Transverse colon (tissue), 4 donors: Measurements from ENCODE around the gene BBS4.

Experiments
- CTCF ChIP-seq, 5 experiments: fragments of 200-600 bp in 3 of 5; fragments of 450-650 bp in 2 of 5; sonication (generic) in 3 of 5; IDR thresholded peaks; 1 replicate in 2 of 5; 2 replicates in 3 of 5; pipeline ENCODE4 v1.5.1; 2016 to 2017; ENCODE audit warnings: antibody characterized with exemption in 5 of 5, inconsistent platforms in 3 of 5, mild to moderate bottlenecking in 2 of 5, moderate library complexity in 1 of 5
- POLR2A ChIP-seq: fragments of 450-650 bp; IDR thresholded peaks from one replicate; pipeline ENCODE4 v1.6.1; 2016; ENCODE audit warnings: antibody characterized with exemption, mild to moderate bottlenecking, moderate library complexity
- POLR2AphosphoS5 ChIP-seq, 3 donors: sonication (generic); formaldehyde crosslinking; IDR thresholded peaks; one replicate each; pipeline ENCODE4 v1.6.1; 2016; ENCODE audit warnings: antibody characterized with exemption in 3 of 3

DNA sequence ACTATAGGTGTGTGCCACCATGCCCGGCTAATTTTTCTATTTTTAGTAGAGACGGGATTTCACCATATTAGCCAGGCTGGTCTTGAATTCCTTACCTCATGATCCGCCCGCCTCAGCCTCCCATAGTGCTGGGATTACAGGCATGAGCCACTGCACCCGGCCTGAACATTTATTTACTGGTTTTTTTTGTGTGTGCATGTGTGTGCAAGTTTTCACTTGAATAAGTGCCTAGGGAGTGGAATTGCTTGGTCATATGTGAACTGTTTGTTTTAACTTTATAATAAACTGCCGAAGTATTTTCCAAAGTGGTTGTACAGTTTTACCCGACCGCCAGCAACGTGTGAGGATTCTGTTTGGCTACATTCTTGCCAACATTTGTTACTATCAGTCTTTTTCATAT lies 14.1 kb downstream of the BBS4 start:
- TF ChIP-seq CTCF (IDR thresholded peaks at IDR 0.05) (no peak), POLR2AphosphoS5 (IDR thresholded peaks at IDR 0.05) (no peak), POLR2A (no peak)
